HUDEP-2 (cell line): ENCODE measurements around the gene NCOA5.
"Not testable (repeated sequence)": the region's sequence is repeated elsewhere in the genome, so short reads cannot be mapped to it uniquely, and the experiment has no call there.

Experiments
- DNase-seq, 76 experiments: peaks; one replicate each; lab custom pipeline; 2025; ENCODE audit not compliant: unreplicated experiment in 76 of 76; lab: John Stamatoyannopoulos, UW

Gene NCOA5

DNA sequence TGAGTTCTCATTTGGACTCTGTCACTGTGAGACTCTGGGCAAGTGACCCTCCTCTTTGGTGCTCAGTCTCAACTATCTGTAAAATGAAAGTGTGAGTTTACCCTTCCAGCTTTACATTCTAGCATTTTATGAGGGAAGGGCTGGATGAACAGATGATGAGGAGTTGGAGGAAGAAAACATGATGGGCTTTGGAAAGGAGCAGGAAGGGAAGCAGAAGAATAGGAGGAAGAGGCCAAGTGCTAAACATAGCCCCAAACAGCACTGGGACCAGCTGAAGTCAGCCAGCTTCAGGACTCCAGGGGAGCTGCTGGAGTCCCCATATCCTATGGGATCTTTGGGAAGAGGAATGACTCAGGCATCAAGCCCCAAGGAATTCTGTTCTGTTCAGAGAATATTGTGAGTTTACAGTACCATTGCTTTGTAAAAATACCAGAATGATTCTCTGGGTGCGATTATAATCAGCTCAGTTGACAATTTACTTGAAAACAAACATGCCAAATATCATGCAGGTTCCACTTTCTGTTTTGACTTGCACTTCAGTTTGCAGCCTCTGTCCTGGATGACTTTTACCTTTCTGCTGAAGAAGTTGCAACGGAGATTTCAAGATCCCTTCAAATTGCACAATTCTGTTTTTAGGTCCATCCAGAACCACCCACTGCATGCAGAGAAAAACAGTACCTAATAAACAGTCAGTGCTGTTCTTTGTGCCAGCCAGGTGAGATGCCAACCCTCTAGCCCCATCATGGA lies 31.6 kb upstream of the NCOA5 start:
- DNase-seq = no peak

DNA sequence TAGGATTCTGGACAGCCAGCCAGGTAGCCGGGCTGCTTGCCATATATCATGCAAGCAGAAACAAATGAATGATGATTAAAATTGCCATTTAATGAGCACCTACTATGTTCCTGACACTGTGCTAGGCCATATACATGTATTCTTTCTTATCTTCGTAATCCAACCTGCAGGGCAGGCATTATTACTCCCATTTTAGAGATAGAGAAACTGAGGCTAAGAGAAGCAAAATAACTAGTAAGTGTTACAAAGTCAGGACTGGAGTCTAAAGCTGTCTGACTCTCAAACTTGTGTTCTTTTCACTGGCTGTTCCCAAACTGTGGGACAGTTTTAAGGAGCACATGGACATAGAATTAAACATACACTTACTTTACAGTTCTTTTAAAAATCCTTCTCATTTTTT lies 30.4 kb upstream of the NCOA5 start:
- no peak for DNase-seq

DNA sequence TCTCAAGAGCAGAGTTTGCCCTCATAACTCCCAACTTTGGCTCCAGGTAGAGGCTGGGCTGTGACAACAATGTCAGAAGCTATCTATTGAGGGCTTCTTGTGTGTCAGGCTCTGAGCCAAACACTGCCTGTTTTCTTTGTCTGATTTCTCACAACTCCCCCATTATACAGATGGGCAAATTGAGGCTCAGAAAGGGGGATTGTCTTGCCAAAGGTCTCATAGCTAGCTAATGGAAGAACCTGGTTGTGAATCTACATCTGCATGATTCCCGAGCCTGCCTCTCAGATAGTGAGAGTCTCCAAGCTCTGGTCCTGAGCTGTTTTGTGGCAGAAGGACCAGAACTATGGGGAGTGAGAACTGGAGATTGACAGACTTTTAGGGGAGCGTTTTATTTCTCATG lies 29.8 kb upstream of the NCOA5 start:
- DNase-seq = no peak

DNA sequence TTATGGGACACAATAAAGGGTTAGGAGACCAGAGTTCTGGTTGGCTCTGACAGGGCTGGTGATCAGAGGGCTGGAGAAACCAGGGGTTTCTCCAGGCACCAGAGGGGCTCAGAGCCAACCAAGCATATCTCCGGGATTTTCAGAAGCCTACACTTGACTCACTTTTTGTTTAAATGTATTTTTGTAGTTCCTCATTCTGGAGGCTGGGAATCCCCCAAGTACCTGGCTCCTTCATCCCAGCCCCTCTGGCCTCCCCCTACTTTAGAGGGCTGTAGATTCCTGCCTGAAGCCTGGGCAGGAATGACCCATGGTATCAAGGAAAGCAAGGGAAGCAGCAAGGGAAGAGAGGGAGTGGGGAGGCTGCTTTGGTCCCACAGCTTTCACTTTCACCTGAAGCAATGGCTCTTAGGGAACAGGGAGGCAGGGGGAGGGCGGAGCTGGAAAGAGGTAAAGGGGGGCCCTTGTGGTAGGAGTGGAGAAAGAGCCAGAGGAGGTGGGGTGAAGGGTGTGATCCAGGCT lies 29.3 kb upstream of the NCOA5 start:
- no peak for DNase-seq

DNA sequence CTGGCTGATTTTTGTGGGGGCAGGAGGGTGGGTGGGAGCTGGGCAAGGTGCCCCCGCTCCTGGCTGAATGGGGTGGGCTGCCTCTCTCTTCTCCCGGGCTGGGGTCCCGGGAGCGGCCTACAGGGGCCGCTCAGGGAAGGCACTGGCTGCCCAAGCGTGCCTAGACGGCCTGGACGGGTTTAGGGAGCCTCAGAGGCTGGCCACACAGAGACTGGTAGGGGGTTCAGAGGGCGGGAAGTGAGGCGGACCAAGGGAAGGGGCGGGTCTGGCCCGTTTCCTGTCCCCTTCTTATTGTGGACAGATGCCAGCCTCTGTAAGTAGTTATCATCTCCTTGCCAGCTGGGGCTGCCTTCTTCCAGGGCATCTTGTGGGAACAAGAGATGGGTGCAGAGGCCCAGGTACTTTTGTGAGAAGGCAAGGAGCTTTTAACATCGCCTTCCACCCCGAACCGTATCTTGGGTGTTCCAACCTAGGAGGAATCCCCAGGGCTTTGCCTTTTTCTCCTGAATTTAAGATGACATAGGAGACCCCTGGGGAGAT lies 28.8 kb upstream of the NCOA5 start:
- peak in 16 of 76 experiments; percentile 3 to 31 (median 20) for DNase-seq

DNA sequence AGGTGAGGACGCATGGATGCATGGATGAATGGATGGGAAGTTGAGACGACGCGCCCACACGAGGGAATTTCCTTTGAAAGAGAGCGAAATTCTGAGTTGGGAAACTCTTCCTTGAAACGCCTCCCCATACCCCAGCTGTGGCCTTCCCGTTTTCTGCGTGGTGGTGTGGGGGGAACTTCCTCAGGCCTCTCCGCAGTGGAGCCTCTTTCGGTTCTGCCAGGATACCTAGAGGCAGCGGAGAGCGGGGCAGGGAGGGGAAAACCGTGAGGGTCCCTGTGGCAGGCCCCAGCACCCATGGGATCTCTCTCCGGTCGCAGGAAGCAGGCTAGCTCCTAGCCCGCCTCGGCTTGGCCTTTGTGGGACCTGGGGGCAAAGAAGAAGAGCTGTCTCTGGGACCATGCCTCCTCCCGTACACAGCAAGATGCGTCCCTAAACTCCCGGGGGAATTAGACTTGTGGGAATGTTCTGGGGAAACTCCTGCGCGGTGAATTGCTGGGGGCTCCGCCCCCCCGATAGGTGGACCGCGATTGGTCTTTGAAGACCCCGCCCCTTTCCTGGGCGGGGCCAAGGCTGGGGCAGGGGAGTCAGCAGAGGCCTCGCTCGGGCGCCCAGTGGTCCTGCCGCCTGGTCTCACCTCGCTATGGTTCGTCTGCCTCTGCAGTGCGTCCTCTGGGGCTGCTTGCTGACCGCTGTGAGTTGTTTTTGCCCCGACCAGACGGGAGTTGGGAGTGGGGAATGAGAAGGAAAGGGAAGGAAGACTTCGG lies 28.1 kb upstream of the NCOA5 start, which contains the start of gene CD40:
Gene CD40 (plus strand): TSS at position 611 of the 764 bp plus-strand sequence. CDS start 30 bp downstream, at position 641.
- DNase-seq = peak in 44 of 76 experiments; percentile 5 to 67 (median 30)

DNA sequence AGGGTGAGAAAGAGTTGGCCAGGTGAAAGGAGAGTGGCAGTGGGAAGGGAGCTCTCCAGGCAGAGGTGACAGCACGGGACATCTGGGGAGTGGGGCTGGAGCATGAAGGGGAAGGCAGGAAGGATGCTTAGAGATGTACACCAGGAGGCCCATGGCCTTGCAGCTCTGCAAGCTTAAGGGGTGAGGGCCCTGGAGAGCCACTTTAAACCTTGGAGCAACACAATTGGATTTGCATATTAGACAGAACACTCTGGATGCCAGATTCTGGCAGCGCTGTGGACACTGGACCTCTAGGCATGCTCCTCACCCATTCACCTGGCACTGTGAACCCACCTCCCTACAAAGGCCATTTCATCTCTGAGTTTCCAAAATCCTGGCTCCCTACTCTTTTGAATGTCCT lies 24.7 kb upstream of the NCOA5 start:
- no peak for DNase-seq

DNA sequence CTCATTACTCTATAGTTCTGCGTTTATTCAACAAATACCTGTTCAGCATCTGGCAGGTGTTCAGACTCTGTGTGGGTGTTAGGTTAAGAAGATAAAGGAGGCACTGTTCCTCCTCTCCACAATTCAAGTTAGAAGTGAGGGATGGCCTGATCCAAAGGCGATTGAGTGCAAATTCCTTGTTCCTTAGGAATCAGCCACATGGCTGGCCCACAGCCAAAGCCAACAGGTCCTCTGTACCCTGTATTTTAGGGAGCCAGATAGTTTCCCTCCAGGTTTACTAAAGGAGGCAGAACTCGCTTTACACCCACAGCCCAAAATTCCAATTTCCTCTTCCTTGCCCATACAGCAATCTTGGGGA lies 23.3 kb upstream of the NCOA5 start:
- DNase-seq = no peak

DNA sequence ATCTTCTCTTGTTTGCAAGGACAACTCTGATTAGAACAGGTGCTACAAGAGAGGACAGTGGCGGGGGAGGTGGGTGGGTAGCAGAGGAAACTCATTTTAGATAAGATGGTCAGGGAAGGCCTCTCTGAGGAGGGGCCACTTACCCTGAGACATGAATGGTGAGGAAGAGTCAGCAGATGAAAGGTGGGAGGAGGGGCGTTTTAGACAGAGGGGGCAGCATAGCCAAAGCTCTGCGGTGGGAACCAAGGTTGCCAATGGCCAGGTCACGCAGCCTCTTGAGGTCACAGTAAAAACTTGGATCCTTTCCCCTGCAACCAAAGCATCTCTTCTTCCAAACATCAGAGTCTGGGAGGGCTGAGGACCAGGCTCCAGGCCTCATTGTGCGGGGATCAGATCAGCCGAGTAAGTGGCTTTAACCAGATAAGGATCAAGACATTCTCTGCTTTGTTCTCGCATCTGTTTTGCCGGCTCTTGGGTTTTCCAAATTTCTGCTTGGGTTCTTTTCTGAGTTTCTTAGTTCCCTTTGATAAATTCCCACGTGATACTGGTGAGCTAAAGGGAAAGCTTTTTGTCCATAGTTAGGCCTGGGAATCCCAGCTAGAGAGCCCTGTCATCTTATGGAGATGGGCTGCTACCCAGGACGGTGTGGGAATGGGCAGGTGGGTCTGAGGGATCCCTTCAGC lies 22.8 kb upstream of the NCOA5 start:
- DNase-seq = no peak

DNA sequence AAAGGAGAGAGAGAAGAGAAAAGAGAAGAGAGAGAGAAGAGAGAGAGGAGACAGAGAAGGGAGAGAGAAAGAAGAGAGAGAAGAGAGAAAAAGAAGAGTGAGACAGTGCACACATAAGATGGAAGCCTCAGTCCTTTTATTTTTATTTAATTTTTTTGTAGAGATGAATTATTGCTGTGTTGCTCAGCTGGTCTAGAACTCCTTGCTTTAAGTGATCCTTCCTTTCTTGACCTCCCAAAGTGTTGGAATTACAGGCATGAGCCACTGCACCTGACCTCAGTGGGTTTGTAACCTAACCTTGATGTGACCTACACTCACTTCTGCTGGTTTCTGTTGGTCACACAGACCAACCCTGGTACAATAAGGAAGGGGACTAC lies 22.1 kb upstream of the NCOA5 start:
- DNase-seq = no peak

DNA sequence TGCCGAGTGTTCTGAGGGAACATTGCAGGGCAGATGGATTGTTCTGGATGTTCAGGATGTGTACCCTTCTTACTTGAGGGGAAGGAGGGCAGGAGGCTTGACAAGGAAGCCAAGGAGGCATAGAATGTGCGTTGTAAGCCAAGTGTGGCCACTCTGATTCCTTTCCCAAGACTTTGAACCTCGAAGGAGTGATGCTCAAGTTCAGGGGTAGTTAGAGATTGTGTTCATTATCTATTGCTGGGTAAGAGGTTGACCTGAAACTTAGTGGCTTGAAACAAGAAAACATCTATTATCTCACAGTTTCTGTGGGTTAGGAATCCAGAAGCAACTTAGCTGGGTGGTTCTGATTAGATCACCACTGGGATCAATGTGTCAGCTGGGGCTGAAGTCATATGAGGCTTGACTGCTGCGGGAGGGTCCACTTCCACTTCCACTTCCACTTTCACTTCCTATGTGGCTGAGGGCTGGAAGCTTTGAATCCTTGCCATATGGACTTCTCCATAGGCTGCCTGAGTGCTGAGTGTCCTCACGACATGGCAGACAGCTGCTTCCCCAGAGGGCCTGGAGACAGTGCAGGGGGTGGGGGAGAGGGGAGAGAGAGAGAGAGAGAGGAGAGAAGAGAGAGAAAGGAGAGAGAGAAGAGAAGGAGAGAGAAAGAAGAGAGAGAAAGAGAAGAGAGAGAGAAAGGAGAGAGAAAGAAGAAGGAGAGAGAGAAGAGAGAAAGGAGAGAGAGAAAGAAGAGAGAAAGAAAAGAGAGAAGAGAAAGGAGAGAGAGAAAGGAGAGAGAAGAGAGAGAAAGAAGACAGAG lies 21.5 kb upstream of the NCOA5 start:
- peak in 1 of 76 experiments; percentile 1 for DNase-seq

DNA sequence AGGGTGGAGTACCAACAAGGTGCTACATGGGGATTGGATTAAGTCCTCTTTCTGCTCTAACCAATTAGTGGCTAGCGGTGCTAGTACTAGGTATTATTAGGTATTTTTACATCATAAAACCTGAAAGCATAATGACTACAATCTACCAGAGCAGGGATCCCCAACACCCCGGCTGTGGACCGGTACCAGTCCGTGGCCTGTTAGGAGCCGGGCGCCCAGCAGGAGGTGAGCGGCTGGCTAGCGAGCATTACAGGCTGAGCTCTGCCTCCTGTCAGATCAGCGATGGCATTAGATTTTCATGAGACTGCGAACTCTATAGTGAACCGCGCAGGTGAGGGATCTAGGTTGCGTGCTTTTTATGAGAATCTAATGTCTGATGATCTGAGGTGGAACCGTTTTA lies 19.2 kb upstream of the NCOA5 start:
- no peak for DNase-seq

DNA sequence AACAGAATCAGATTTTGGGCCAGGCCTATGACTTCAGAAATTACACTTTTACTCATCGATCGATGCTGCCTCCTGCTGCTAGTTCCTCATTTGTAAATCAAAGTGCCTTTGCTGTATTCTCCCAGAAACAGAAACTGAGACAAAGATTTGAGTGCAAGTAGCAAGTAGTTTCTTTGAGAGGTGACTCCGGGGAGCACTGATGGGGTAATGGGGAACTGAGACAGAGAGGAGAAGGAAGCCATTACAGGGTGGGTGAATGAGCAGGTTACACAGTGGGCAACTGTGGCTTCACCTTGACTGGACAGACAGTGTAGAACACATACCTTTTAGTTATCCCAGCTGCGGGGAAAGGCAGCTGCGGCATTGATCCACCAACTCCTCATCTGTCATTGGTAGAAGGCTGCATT lies 18.7 kb upstream of the NCOA5 start:
- DNase-seq = no peak

DNA sequence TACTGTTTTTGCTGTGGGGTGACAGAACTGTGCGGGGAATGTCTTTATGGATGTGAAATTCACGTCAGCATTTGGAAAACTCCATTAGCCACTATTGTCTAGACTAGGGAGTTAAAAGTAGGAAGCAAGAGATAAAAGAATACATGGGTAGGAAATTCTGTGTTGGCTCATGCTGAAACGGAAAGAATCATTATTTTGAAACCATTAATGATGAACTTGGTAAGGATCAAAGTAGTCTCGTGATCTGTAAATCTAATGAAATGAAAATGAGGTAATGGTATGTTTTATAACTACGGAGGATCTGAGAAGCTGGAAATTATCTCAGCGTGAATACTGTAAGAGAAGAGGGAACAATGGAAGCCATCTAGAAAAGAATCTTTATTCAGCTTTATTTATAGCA lies 17.3 kb upstream of the NCOA5 start:
- no peak for DNase-seq

DNA sequence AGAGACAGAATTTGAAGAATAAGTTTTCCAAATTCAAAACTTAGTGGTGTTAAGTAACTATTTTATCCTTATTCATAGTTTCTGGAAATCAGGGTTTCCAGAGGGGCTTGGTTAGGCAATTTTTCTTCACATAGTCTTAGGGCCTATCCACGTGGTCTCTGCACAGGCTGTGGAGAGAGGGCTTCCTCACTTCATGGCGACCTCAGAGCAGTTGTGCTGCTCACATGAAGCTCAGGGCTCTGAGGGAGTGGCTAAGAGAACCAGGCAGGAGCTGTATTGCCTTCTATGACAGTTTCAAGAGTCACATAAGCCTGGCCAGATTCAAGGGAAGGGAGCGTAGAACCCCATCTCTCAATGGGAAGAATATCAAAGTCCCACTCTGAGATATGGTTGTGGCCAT lies 14.5 kb upstream of the NCOA5 start:
- DNase-seq = no peak

DNA sequence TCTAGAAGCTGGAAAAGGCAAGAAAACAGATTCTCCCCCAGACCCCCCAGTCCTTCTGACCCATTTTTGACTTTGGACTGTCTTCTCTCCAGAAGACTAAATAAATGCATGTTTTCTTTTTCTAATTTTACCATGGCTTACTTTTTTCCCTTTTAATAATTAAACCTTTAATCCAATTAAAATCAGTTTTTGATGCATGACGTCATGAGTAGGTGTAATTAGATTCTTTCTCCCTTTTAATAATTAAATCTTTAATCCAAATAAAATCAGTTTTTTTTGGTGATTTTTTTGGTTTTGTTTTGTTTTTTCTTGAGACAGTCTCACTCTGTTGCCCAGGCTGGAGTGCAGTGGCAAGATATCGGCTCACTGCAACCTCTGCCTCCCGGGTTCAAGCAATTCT lies 13.2 kb upstream of the NCOA5 start:
- no peak for DNase-seq

DNA sequence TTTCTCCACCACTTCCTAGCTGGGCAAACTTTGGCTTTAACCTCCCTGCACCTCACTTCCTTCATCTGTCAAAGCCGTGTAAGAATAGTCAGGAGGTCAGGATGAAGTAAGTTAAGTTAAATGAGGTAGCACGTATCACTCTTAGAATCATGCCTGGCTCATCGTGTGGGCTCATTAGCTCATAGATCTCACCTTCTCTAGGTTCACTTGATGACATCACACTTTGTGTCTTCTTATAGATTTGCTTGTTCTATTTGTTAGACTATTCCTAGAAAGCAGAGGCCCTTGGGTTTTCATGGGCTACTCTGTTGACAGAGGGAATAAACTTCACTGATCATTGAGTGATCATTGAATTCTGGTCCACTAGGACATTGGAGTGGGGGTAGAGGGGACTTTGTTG lies 12.2 kb upstream of the NCOA5 start:
- no peak for DNase-seq

DNA sequence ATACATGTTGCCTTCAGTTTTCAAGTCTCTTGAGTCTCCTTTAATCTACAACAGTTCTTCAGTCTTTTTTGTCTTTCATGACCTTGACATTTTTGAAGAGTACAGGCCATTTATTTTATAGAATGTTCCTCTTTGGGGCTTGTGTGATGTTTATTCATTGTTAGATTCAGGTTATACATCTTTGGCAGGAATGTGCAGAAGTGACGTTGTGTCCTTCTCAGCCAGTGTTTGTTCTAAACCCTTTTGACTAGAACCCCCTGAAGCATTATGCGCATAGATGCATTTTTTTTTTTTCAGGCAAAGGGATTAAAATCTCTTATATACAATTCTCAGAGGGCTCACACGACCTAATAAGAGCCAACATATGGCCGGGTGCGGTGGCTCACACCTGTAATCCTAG lies 11.2 kb upstream of the NCOA5 start:
- no peak for DNase-seq

DNA sequence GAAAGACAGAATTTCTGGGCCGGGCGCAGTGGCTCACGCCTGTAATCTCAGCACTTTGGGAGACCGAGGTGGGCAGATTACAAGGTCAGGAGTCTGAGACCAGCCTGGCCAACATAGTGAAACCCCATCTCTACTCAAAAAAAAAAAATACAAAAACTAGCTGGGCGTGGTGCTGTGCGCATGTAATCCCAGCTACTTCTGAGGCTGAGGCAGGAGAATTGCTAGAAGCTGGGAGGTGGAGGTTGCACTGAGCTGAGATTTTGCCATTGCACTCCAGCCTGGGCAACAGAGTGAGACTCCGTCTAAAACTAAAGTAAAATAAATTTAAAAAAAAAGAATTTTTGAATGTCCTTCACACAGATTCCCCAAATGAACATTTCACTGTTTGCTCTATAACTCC lies 10.7 kb upstream of the NCOA5 start:
- DNase-seq = not testable (repeated sequence)

DNA sequence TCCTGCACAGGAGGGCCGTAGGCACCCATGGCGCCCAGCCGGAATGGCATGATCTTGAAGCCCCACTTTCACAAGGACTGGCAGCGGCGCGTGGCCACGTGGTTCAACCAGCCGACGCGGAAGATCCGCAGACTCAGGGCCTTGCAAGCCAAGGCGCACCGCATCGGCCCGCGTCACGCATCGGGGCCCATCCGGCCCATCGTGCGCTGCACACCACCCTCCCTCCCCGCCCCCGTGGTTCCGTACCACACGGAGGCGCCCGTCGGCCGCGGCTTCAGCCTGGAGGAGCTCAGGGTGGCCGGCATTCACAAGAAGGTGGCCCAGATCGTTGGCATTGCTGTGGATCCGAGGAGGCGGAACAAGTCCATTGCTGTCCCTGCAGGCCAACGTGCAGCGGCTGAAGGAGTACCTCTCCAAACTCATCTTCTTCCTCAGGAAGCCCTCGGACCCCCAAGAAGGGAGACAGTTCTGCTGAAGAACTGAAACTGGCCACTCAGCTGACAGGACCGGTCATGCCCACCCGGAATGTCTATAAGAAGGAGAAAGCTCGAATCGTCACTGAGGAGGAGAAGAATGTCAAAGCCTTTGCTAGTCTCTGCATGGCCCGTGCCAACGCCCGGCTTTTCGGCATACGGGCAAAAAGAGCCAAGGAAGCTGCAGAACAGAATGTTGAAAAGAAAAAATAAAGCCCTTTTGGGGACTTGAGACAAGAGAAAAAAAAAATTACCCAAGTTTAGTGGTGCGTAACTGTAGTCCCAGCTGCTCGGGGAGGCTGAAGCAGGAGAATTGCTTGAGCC lies 9.9 kb upstream of the NCOA5 start:
- no peak for DNase-seq
